NT2/D1 (cell line): ENCODE results near the gene PRRG1.

Experiments
- SUZ12 ChIP-seq: IDR thresholded peaks from 2 replicates; pipeline ENCODE4 v1.6.1; 2011; ENCODE audit not compliant: insufficient read length, insufficient read depth; ENCODE audit errors: extremely low read depth
- ZNF274 ChIP-seq: IDR thresholded peaks from 2 replicates; pipeline ENCODE4 v1.6.1; 2011; ENCODE audit warnings: mild to moderate bottlenecking, low read depth, low read length

- TF ChIP-seq SUZ12 (no peak), ZNF274 (no peak)
These were observed 21.5 kb downstream of the PRRG1 start for GRCh38 chrX:37370499-37371141.
